DMS53 (cell line): ENCODE measurements around the gene RBBP6.
"Not testable (repeated sequence)": the region's sequence is repeated elsewhere in the genome, so short reads cannot be mapped to it uniquely, and the experiment has no call there.

Experiments
- DNase-seq: peaks from one replicate; lab custom pipeline; 2025; lab: John Stamatoyannopoulos, UW

RBBP6 gene, protein sequence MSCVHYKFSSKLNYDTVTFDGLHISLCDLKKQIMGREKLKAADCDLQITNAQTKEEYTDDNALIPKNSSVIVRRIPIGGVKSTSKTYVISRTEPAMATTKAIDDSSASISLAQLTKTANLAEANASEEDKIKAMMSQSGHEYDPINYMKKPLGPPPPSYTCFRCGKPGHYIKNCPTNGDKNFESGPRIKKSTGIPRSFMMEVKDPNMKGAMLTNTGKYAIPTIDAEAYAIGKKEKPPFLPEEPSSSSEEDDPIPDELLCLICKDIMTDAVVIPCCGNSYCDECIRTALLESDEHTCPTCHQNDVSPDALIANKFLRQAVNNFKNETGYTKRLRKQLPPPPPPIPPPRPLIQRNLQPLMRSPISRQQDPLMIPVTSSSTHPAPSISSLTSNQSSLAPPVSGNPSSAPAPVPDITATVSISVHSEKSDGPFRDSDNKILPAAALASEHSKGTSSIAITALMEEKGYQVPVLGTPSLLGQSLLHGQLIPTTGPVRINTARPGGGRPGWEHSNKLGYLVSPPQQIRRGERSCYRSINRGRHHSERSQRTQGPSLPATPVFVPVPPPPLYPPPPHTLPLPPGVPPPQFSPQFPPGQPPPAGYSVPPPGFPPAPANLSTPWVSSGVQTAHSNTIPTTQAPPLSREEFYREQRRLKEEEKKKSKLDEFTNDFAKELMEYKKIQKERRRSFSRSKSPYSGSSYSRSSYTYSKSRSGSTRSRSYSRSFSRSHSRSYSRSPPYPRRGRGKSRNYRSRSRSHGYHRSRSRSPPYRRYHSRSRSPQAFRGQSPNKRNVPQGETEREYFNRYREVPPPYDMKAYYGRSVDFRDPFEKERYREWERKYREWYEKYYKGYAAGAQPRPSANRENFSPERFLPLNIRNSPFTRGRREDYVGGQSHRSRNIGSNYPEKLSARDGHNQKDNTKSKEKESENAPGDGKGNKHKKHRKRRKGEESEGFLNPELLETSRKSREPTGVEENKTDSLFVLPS (N-terminal part only)

DNA sequence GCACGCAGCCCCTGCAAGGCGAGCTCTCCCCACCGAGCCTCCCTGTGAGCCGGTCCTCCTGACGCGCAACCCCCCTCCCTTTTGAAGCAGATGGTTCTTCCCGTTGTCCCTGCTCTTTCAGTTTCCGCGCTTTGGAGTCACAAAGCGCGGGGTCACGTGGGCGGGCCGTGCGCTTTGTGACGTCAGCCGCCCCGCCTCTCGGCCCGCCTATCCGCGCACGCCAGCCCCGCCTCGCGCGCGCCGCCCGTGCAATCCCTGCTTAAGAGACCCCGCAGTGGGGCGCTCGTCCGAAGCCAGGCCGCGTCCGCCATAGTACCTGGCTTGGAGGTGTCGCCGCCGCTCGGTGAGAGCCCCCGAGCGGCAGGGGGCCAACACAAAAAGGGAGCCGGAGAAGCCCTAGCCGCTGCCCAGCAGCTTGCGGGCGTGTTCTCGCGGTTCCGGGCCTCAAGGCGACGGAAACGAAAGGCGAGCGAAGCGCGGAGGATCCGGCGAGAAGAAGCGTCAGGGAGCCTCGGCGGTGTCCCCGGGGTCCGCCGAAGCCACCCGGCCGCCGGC, at the start of gene RBBP6:
Gene RBBP6 (plus strand): TSS at position 272 of the 555 bp plus-strand sequence. CDS start 1,061 bp downstream, outside the sequence.
- DNase-seq = peak; percentile 97

DNA sequence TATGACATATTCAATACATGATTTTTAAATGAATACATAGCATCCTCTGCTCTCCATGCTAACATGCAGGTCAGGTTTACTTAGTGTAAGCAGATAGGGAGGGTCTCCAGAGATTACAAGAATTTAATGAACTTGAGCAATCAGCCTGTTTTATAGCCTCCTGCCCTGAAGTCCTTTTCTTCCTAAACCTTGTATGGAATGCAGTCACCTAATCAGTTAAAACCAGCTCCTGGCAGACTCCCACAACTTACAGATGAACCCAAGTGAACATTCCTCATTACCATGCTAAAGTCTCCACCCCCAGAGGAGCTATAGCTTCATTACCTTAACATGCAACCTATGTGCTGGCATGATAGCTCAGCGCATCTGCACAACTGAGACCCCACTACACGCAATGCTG, 48.5 kb upstream of the RBBP6 start:
- DNase-seq = no peak

DNA sequence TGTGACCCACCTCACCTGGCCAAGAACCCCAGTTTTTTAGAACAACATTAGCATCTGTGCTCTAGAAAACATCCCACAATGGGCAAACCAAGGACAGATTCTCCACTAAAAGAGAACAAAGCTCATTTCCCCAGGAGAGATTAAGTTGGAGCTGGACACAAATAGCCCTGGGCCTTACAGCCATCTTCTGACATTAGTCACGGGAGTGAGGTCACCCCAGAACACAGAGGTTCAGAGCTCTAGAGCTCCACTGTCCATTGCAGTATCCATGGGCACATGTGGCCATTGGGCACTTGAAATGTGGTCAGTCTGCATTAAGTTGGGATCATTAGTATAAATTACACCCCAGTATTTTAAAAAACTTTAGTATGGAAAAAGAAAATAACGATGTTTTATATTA, 47.6 kb upstream of the RBBP6 start:
- no peak for DNase-seq

DNA sequence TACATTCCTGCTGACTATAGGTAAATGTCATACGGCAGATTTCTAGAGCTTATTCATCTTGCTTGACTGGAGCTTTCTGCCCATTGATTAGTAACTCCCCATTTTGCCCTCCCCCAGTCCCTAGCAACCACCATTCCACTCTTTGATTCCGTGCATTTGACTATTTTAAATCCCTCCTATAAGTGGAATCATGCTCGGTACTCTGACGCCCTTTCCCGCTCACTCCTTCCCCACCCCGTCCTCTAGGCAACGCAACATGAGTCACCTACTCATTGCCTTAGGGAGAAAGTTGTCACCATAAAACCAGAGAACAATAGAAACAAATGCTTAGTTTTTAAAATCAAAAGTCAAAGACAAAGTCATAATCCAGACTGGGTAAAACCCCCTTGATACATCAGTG, 45.5 kb upstream of the RBBP6 start:
- DNase-seq = no peak

DNA sequence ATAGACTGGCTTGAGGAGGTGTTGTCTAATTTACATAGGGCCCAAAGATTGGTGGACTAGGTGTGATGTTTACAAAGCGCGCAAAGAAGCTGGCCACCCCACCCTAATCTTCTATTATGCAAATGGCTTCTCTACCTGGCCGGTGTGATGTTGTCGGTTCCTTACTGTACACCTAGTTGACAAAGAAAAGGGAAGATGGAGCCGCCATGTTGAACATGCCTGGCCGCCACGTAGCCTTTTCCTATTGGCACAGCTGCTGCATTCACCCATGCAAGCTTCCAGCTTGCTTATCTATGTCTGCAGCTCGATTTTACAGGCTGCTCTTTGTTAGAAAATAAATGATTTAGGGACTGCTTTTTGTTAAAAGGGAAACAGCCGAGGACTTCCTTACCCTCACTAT, 44.2 kb upstream of the RBBP6 start:
- not testable (repeated sequence) for DNase-seq

DNA sequence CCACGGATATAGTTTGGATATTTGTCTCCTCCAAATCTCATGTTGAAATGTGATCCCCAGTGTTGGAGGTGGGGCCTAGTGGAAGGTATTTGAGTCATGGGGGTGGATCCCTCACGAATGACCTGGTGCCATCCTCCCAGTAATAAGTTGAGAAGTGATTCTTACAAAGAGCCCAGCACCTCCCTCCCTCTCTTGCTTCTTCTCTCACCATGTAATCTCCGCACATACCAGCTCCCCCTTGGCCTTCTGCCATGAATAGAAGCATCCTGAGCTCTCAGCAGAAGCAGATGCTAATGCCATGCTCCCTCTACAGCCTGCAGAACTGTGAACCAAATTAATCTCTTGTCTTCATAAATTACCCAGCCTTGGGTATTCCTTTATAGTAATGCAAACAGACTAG, 41.9 kb upstream of the RBBP6 start:
- DNase-seq = no peak

DNA sequence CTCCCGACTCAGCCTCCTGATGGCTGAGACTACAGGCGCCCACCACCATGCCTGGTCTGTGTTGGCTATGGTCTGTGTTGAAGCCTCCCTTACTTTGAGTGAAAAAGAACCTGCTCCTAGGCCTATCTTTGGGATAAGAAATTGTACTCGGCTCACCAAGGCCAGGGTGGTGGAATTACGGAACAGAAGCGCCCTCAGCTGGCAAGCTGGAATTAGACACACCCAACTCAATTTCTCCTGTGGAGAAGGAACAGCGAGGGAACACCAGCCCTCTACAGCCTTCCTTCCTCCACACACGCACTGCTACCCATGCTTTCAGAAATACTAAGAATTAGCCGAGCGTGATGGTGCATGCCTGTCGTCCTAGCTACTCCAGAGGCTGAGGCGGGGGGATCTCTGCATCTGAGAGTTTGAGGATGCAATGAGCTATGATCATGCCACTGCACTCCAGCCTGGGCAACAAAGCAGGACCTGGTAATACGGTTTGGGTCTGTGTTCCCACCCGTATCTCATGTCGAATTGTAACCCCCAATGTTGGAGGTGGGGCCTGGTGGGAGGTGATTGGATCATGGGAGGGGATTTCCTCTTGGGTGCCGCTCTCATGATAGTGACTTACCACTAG, 40.1 kb upstream of the RBBP6 start:
- DNase-seq = peak; percentile 49

DNA sequence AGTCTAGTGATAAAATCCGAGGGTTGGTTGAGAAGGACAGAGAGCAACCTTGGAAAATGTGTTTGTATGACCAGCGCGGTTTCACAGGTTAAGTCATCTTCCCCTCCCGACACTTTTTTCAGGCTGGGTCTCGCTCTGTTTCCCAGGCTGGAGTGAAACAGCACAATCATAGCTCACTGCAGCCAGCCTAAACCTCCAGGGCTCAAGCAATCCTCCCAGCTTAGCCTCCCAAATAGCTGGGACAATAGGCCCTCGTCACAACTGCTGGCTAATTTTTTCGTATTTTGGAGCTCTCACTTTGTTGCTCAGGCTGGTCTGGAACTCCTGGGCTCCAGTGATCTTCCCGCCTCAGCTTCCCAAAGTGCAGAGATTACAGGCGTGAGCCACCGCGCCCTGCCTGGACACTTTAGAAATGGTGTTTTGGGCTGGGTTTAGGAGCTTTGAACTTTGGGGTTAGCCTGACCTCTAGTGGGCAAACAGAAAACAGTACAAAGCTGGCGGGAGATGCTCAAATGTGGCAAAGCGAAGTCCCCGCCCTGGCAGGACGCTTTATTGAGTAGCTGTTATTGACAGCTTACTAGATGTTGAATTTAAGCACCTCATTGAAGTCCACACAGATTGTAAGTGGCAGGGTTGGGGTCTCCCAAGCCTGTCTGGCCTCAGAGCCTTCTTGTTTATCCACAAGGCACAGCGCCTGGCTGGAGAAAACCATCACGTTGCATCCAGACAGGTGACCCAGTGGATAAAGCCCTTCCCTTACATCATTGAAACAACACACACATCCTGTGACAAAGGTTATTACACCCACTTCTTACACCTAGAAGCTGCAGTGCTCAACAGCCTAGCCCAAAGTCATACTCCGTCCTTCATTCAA, 34.7 kb upstream of the RBBP6 start:
- DNase-seq = peak; percentile 68

DNA sequence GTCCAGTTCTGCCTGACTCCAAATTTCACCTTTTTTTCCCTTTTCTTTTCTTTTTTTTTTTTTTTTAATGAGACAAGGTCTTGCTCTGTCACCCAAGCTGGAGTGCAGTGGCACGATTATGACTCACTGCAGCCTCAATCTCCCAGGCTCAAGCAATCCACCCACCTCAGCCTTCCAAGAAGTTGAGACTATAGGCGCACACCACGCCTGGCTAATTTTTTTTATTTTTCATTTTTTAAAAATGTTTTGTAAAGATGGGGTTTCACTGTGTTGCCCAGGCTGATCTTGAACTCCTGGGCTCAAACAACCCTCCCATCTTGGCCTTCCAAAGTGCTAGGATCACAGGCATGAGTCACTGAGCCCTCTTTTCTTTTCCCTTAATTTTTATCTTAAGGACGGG, 33.4 kb upstream of the RBBP6 start:
- DNase-seq = no peak

DNA sequence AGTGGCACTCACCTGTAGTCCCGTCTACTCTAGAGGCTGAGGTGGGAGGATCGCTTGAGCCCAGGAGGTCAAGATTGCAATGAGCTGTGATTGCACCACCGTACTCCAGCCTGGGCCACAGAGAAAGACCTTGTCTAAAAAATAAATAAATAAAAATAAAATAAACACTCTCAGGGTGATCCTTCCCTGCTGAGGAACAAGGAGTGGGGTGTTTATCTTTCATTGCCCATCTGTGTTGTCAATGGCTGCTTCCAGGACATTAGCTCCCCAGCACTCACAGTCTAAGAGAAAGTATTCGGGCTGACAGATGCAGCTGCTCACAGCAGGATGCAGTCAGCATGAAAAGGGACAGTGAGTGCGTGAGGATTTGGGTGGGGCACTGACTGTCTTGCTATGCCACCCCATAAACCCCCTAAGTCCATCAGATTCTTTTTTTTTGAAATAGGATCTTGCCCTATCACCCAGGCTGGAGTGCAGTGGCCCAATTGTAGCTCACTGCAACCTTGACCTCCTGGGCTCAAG, 31.3 kb upstream of the RBBP6 start:
- DNase-seq = no peak

DNA sequence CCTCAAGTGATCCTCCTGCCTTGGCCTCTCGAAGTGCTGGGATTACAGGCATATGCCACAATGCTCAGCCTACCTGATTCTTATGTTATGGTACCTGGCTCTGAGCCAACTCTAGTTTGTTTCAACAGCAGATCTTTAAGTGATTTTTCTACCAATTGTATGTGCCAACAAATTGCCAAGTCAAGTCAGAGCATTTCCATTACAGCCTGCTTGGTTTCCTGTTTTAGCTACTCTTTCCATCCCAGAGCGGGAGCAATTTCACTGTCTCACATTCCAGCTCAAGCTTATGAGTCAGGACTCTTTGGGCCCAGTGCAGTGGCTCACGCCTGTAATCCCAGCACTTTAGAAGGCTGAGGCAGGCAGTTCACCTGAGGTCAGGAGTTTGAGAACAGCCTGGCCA, 30.8 kb upstream of the RBBP6 start:
- DNase-seq = no peak

DNA sequence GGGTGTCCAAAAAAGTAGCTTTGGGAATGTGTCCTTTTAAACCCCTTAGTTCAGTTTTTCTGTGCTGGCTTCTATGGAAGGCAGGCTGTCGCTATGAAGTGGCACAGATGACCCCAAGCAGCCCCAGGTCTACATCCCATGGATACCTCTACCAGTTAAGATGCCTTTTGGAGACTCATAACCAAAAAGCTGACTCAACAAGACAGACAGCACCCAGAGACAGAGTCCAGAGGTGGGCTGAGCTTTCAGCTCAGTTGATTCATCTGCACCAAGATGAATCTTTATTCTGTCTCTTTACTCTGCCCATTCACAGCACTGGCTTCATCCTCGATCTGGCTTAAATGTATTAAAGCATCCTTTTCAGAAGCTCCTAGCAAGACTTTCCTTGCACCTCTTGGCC, 29.8 kb upstream of the RBBP6 start:
- no peak for DNase-seq

DNA sequence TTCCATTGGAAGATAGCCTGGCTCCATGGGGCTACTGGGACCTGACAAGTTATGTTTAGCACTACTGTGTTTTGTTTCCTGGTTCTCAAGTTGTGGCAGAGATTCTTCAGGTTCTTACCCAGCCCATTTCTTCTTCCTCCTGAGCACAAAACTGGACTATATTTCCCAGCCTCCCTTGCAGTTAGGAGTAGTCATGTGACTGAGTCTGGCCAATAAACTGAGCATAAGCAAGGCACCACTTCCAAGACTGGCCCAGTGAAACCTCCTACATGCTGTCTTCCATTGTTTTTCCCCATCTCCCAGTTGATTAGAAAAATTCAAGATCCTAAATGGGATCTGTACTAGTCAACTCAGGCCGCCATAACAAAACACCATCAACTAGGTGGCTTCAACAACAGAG, 28.2 kb upstream of the RBBP6 start:
- no peak for DNase-seq

DNA sequence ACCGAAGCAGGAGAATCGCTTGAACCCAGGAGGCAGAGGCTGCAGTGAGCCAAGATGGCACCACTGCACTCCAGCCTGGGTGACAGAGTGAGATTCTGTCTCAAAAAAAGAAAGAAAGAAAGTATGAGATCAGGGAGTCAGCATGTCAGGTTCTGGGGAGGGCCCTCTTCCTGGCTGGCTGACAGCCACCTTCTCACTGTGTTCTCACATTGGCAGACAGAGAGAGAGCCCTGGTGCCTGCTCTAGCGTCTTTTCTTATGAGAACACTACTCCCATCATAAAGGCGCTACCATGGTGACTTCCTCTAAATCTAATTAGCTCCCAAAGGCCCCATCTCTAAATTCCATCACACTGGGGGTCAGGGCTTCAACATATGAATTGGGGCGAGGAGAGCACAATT, 27.6 kb upstream of the RBBP6 start:
- DNase-seq = no peak

DNA sequence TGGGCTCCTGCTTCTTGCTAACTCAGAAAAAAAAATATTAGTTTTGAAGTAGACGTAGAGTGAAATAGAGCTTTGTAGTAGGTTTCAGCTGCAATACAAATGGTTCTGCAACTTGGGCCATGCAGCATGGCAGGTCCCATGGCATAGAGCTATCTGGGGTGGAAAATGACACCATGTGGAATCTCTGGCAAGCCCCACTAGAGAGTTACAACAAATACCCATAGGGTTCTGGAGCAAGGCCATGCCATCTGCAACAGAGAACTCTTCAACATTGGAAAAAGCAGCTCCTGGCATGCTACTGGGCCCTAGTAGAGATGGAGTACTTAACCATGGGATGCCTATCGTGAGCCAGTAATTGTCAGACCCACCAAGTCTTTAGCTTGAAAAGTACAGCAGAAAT, 25.3 kb upstream of the RBBP6 start:
- DNase-seq = no peak

DNA sequence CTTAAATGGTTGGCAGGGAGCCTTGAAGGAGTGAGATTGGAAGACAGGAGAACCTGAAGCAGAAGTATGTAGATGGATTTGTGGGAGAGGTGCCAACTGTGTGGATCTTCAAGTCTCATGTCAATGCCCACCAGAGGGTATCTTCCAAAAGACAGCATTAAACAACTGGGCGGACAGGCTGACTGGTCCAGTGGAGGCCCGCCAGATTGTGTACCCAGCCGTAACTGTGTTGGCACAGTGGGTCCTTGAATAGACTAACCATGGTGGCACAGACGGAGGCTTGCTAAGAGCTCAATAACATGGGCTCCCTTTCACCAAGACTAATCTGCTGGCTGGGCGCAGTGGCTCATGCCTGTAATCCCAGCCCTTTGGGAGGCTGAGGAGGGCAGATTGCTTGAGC, 24.2 kb upstream of the RBBP6 start:
- no peak for DNase-seq

DNA sequence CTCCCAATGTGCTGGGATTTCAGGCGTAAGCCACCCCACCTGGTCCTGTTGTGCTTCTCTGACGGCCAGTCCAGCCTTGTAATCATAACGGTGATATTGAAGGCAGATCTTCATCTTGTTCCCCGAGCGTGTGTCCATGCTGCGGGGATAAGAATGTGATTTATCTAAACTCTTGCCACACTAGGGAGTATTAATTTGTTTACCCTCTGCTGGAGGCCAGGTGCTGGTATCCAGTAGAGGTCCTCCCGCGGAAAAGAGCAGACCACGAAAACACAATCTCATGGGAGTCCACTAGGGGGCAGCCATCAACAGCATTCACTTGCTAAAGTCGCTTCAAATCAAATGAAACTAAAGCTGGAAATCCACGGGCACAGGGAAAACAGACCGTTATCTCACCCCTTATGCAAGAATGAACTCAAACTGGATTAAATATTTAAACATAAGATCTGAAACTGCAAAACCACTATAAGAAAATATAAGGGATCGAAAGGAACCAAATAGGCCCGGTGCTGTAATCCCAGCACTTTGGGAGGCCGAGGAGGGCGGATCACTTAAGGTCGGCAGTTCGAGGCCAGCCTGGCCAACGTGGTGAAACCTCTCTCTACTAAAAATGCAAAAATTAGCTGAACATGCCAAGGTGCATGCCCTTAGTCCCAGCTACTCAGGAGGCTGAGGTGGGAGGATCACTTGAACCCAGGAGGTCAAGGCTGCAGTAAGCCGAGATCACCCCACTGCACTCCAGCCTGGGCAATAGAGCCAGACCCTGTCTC, 22.3 kb upstream of the RBBP6 start:
- peak; percentile 84 for DNase-seq

DNA sequence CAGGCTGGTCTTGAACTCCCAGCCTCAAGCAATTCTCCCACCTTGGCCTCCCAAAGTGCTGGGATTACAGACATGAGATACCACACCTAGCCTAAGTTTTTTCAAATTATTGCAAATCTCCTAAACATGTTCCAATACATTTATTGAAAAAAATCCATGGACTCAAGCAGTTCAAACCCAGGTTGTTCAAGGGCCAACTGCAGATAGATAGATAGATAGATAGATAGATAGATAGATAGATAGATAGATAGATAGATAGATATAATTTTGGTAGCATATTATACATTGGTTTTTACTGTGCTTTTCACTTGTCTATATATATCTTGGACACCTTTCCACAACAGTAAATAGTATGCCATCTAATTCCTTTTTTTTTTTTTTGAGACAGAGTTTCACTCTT, 20.9 kb upstream of the RBBP6 start:
- DNase-seq = no peak

DNA sequence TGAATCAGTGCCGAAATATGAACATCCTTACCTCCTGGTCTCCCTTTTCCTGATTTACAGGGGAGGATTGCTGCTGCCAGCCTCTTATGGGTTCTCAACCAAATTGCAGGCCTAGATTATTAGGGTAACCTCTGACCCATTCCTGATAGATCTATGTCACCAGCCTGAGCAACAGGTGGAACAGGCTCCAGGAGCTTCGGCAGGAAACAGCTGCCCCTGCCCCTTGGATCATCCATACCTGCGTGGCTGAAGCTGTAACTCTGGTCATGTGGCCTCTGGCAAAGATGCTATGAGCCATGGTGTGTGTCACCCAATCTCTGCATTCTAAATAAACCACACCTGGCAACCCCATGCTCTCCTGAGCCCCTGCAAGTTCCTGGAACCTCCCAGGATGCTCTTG, 18.4 kb upstream of the RBBP6 start:
- peak; percentile 23 for DNase-seq

DNA sequence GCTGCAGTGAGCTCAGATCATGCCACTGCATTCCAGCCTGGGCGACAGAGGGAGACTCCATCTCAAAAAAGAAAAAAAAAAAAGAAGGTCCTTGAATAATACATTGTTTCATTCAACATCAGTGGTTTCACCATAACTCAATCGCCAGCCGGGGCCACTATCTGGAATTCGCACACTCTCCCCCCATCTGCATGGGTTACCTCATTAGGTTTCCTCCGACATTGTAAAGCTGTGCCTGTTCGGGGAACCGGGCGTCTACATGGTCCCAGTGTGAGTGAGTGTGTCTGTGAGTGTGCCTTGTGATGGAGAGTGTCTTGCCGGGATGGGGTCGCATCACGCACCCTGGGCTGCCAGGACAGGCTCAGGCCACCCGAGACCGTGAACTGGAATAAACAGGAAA, 16.6 kb upstream of the RBBP6 start:
- no peak for DNase-seq
